ENCODE data around the gene CCNG2. TPM values are rescaled to one million over a fixed set of nuclear protein-coding genes. Genes with fewer than 3 reads are reported as not detected.
A peak's percentile ranks its signal among the peaks of the same experiment; 100 is the strongest.

The CCNG2 gene
- total RNA-seq, 1 donor from 2014 or later: 39.3 TPM

DNA sequence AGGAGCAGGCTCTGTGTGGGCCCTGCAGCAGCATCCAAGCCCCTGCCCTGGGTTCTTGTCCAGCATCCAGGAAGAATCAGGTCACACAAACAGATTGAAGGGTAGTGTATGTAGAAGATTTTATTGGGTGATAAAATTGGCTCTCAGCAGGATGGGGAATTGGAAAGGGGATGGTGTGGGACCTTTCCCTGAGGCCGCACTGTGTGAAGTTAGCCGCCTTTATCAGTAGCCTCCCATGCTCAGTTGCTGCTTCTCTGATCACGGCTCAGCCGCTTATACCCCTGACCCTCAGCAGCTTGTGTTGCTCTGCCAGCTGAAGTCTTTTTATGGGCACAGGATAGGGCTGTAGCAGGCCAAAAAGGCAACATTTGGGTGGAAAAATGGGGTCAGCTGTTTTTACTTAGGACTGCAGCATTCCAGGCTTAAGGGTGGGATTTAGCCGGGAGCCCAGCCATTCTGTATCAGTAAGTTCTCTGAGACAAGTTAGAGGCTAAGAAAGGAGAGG lies 35.2 kb upstream of the CCNG2 start:
- TF ChIP-seq, protein P1, sequence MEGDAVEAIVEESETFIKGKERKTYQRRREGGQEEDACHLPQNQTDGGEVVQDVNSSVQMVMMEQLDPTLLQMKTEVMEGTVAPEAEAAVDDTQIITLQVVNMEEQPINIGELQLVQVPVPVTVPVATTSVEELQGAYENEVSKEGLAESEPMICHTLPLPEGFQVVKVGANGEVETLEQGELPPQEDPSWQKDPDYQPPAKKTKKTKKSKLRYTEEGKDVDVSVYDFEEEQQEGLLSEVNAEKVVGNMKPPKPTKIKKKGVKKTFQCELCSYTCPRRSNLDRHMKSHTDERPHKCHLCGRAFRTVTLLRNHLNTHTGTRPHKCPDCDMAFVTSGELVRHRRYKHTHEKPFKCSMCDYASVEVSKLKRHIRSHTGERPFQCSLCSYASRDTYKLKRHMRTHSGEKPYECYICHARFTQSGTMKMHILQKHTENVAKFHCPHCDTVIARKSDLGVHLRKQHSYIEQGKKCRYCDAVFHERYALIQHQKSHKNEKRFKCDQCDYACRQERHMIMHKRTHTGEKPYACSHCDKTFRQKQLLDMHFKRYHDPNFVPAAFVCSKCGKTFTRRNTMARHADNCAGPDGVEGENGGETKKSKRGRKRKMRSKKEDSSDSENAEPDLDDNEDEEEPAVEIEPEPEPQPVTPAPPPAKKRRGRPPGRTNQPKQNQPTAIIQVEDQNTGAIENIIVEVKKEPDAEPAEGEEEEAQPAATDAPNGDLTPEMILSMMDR (IDR thresholded peaks at IDR 0.05): no peak
- Histone ChIP-seq H3K4me1 (peaks cover 8% of the 10 kb centered on the region), H3K36me3 (no peaks in the 10 kb centered on the region), H3K9me3 (no peaks in the 10 kb centered on the region), H3K27ac (no peak overlapping the region), H3K27me3 (ENCODE audit: low read depth) (no peaks in the 10 kb centered on the region), H3K4me3 (no peak overlapping the region)
- intact Hi-C loops (cut with DNase I): no loop called here
- ATAC-seq (no peak), DNase-seq (no peak)

DNA sequence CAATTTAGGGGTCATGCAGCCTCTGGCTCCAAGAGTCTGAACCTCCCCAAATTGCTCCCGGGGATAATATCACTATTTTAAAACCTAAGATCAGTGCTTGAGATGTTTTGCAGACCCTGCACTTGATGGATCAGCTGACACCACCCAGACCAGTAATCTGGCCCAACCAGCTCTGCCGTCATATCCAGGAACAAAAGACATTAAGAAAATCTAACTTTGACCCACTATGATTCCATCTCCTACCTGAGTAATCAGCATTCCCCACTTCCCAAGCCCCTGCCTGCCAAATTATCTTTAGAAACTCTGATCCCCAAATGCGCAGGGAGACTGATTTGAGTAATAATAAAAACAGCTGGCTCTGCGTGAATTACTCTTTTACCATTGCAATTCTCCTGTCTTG lies 34.4 kb upstream of the CCNG2 start:
- no peak overlapping the region for H3K4me3 ChIP-seq
- ATAC-seq (no peak), DNase-seq (no peak)
- H3K9me3 ChIP-seq: no peaks in the 10 kb centered on the region
- no peaks in the 10 kb centered on the region for H3K27me3 ChIP-seq (ENCODE audit: low read depth)
- H3K36me3 ChIP-seq: no peaks in the 10 kb centered on the region
- intact Hi-C loops (cut with DNase I): no loop called here
- H3K4me1 ChIP-seq: peaks cover 12% of the 10 kb centered on the region
- TF ChIP-seq, protein P1 (IDR thresholded peaks at IDR 0.05): no peak
- no peak overlapping the region for H3K27ac ChIP-seq

DNA sequence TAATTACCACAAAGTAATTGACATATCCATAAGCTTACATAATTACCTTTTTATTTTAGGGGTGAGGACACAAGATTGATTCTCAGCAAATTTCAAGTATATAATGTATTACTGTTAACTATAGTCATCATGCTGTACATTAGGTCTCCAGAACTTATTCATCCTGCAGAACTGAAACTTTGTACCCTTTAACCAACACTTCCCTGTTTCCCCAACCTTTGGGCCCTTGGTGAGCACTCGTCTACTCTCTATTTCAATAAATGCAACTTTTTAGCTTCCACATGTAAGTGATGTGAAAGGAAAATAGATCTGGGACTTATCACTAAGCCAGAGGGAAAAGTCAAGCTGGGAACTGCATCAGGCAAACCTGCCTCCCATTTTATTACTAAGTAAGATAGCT lies 33.6 kb upstream of the CCNG2 start:
- ATAC-seq: no peak
- Histone ChIP-seq H3K4me3 (no peak overlapping the region), H3K9me3 (no peaks in the 10 kb centered on the region), H3K36me3 (no peaks in the 10 kb centered on the region), H3K27ac (no peak overlapping the region), H3K4me1 (peaks cover 13% of the 10 kb centered on the region), H3K27me3 (ENCODE audit: low read depth) (no peaks in the 10 kb centered on the region)
- intact Hi-C loops (cut with DNase I): no loop called here
- DNase-seq: no peak
- TF ChIP-seq, protein P1 (IDR thresholded peaks at IDR 0.05): no peak

DNA sequence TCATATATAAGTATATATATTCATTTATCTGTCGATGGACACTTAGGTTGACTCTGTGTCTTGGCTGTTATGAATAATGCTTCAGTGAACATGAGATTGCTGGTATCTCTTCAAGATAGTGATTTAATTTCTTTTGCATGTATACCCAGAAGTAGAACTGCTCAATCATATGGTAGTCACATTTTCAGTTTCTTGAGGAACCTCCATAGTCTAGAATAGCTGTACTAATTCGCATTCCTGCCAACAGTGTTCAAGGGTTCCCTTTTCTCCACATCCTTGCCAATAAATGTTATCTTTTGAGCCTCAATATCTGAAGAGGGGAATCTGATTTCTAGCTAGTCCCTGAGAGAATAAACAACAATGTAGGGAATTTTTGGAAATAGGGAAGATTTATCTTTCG lies 32.4 kb upstream of the CCNG2 start:
- intact Hi-C loops (cut with DNase I): no loop called here
- TF ChIP-seq, protein P1 (IDR thresholded peaks at IDR 0.05): no peak

DNA sequence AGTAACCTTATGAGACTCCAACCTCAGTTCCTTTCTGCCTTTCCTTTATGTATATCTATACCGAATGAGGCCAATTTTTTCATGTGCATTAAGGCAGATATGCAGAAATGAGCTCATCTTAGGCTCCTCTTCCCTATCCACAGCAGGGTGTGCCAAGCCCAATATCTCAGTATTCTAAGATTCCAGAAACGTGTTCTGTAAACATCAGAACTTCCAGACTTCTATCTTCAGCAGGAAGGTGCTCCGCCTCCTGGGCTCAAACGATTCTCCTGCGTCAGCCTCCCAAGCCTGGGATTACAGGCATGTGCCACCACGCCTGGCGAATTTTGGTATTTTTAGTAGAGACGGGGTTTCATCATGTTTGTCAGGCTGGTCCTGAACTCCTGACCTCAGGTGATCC lies 31.0 kb upstream of the CCNG2 start:
- Histone ChIP-seq H3K27me3 (ENCODE audit: low read depth) (no peaks in the 10 kb centered on the region), H3K36me3 (no peaks in the 10 kb centered on the region), H3K4me1 (peaks cover 13% of the 10 kb centered on the region), H3K27ac (peak overlapping the region; percentile 34), H3K9me3 (no peaks in the 10 kb centered on the region), H3K4me3 (no peak overlapping the region)
- intact Hi-C loops (cut with DNase I): no loop called here
- DNase-seq (no peak), ATAC-seq (no peak)
- TF ChIP-seq, protein P1 (IDR thresholded peaks at IDR 0.05): no peak

More for the DNA sequence above, 32.4 kb upstream of the CCNG2 start:
- Histone ChIP-seq H3K4me1 (peaks cover 13% of the 10 kb centered on the region), H3K27me3 (ENCODE audit: low read depth) (no peaks in the 10 kb centered on the region), H3K4me3 (no peak overlapping the region), H3K9me3 (no peaks in the 10 kb centered on the region), H3K36me3 (no peaks in the 10 kb centered on the region), H3K27ac (no peak overlapping the region)
- ATAC-seq (no peak), DNase-seq (no peak)

DNA sequence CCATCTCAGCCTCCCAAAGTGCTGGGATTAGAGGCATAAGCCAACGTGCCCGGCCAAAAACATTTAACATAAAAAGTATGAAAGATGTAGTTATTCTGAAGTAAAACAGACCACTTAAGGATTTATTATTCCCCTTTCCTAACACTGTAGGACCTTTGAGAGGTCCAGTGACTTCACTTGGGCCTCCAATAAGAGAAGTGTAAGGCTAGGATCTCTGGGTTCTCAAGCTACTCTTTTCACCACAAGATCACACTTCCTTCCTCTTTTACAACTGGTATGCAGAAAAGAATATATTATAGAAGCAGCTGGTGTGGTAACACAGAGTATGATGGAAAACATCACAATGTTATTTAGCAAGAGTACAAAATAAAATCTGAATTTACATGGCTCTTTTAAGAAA lies 30.2 kb upstream of the CCNG2 start:
- intact Hi-C loops (cut with DNase I): no loop called here

More for the DNA sequence above, 30.2 kb upstream of the CCNG2 start:
- no peaks in the 10 kb centered on the region for H3K36me3 ChIP-seq
- H3K27me3 ChIP-seq (ENCODE audit: low read depth): no peaks in the 10 kb centered on the region
- H3K4me1 ChIP-seq: peaks cover 13% of the 10 kb centered on the region
- H3K27ac ChIP-seq: peak overlapping the region; percentile 68
- TF ChIP-seq, protein P1 (IDR thresholded peaks at IDR 0.05): no peak
- no peak for DNase-seq
- no peak overlapping the region for H3K4me3 ChIP-seq
- no peaks in the 10 kb centered on the region for H3K9me3 ChIP-seq
- ATAC-seq: peak; percentile 71 to 89
